ENCODE measurements around the gene AKR1B15. TPM values are rescaled to one million over a fixed set of nuclear protein-coding genes. Genes with fewer than 3 reads are reported as not detected.
A peak's percentile ranks its signal among the peaks of the same experiment; 100 is the strongest.

AKR1B15 gene
- total and polyA plus RNA-seq, 2 of the 4 experiments (the other 2 are of a cell fraction): not detected

GRCh38 chr7:134613623-134614347, 64.9 kb downstream of the AKR1B15 start (continued):
- peak; percentile 81 for TF ChIP-seq FOS (IDR thresholded peaks at IDR 0.05; ENCODE audit: low read depth, low read length)
- no peak for TF ChIP-seq BHLHE40 (IDR thresholded peaks at IDR 0.05; ENCODE audit: low read depth, low read length)

GRCh38 chr7:134616611-134617010, 67.7 kb downstream of the AKR1B15 start:
- no peak for TF ChIP-seq SMC3 (IDR thresholded peaks at IDR 0.05; ENCODE audit: low read depth, low read length)
- no peak for TF ChIP-seq CHD1 (IDR thresholded peaks at IDR 0.05; ENCODE audit: low read depth, low read length)
- TF ChIP-seq RAD21 (IDR thresholded peaks at IDR 0.05; ENCODE audit: low read length): no peak
- no peak for TF ChIP-seq CTCF (conservative IDR thresholded peaks at IDR 0.05; ENCODE audit: low read depth, low read length)
- TF ChIP-seq MAFK (IDR thresholded peaks at IDR 0.05; ENCODE audit: low read depth, low read length): no peak; the same call in 1 of the 2 replicates
- no peak for TF ChIP-seq RCOR1 (IDR thresholded peaks at IDR 0.05; ENCODE audit: insufficient replicate concordance, low read length)
- TF ChIP-seq USF2 (IDR thresholded peaks at IDR 0.05; ENCODE audit: low read depth, low read length): no peak
- TF ChIP-seq POLR2A (IDR thresholded peaks at IDR 0.05; ENCODE audit: low read depth, low read length): no peak
- TF ChIP-seq FOS (IDR thresholded peaks at IDR 0.05; ENCODE audit: low read depth, low read length): no peak
- no peak for TF ChIP-seq BHLHE40 (IDR thresholded peaks at IDR 0.05; ENCODE audit: low read depth, low read length)
- H3K9me1 ChIP-seq (ENCODE audit: insufficient read depth, low read length): peaks cover 7% of the 10 kb centered on the region
- no peak overlapping the region for H2AFZ ChIP-seq (replicated peaks; ENCODE audit: low read length, poor library complexity)
- H4K5ac ChIP-seq (ENCODE audit: low read depth, low read length): no peak overlapping the region
- H4K8ac ChIP-seq (ENCODE audit: low read depth in 2 of 2, low read length in 2 of 2): no peak overlapping the region
- no TSS peak for BruUV-seq (replicated peaks)
- in situ Hi-C loops (cut with MboI; ENCODE audit: low sequenced_read_pairs): no loop called here
- dilution Hi-C loops (cut with HindIII; ENCODE audit: low sequenced_read_pairs, unreplicated experiment): no loop called here
- intact Hi-C loops (cut with micrococcal nuclease): no loop called here
- WGBS, 2 experiments (ENCODE audit: extremely low coverage in 2 of 2, insufficient read length in 1 of 2): 62 to 100% methylated on average over 1 to 2 of the region's 2 CpGs
- no peak overlapping the region for H3K27ac ChIP-seq (ENCODE audit: insufficient read depth, low read length)
- no peak overlapping the region for H3K23ac ChIP-seq (ENCODE audit: low read depth, low read length)
- H2BK120ac ChIP-seq (ENCODE audit: low read depth, low read length): no peak overlapping the region
- H4K91ac ChIP-seq (ENCODE audit: insufficient read depth, low read depth, low read length): no peak overlapping the region
- H2BK15ac ChIP-seq (ENCODE audit: low read depth, low read length): peak overlapping the region; percentile 37; the same call in 1 of the 3 replicates
- no peak overlapping the region for H3K4me2 ChIP-seq (ENCODE audit: low read depth, low read length)
- H2AK9ac ChIP-seq (replicated peaks; ENCODE audit: low read depth, low read length, poor library complexity): no peak overlapping the region
- no peak overlapping the region for H3K18ac ChIP-seq (ENCODE audit: low read depth, low read length)
- no peak overlapping the region for H2BK20ac ChIP-seq (ENCODE audit: low read depth, low read length)
- POLR2A ChIA-PET (ENCODE audit: unreplicated experiment): no interaction called here
- DNase-seq (no peak), ATAC-seq (ENCODE audit: low read depth) (no peak)
- no peaks in the 10 kb centered on the region for H3K27me3 ChIP-seq (ENCODE audit: control insufficient read depth, insufficient read depth, low read length)
- no peak overlapping the region for H2BK5ac ChIP-seq (ENCODE audit: low read depth, low read length, poor library complexity, severe bottlenecking)
- H3K9ac ChIP-seq (ENCODE audit: low read depth, low read length): no peak overlapping the region
- 0 out of 2 replicates have a peak overlapping the region, but pooled peaks have one; percentile 8 for H2AK5ac ChIP-seq (ENCODE audit: low read depth, low read length)
- no peak overlapping the region; the same call in 1 of the 2 replicates for H3K14ac ChIP-seq (replicated peaks; ENCODE audit: low read depth, low read length)
- peaks cover 11% of the 10 kb centered on the region for H3K4me1 ChIP-seq (ENCODE audit: control insufficient read depth, insufficient read depth, low read length)
- no peak overlapping the region for H3K4ac ChIP-seq (ENCODE audit: low read depth, low read length)
- CTCF ChIA-PET: no interaction called here
- no peaks in the 10 kb centered on the region for H4K20me1 ChIP-seq (ENCODE audit: insufficient read depth, low read length)
- H3K4me3 ChIP-seq (ENCODE audit: insufficient read depth, low read depth, low read length): no peak overlapping the region
- no peak overlapping the region for H3K56ac ChIP-seq (ENCODE audit: extremely low read depth, insufficient read depth, low read length)
- H3K9me3 ChIP-seq (ENCODE audit: control insufficient read depth, insufficient read depth, low read length): no peaks in the 10 kb centered on the region
- no peaks in the 10 kb centered on the region for H3K79me1 ChIP-seq (ENCODE audit: low read depth in 1 of 2, low read length in 2 of 2)
- no peaks in the 10 kb centered on the region for H3K36me3 ChIP-seq (ENCODE audit: control insufficient read depth, insufficient read depth, low read length)
